GM12865 (cell line): Measurements from ENCODE around the gene CDH15.
"Not testable (repeated sequence)": the region's sequence is repeated elsewhere in the genome, so short reads cannot be mapped to it uniquely, and the experiment has no call there.

Experiments
- DNase-seq: peaks from one replicate; pipeline ENCODE4 v3.0.0; 2010; ENCODE audit warnings: low read depth
- H3K4me3 ChIP-seq: 2 replicates; pipeline ENCODE4 v1.5.1; 2011; ENCODE audit warnings: mild to moderate bottlenecking, low read depth, low read length, control low read depth
- CTCF ChIP-seq: IDR thresholded peaks from 2 replicates; pipeline ENCODE4 v1.5.1; 2011; ENCODE audit warnings: low read length, control low read depth, low read depth, inconsistent platforms; ENCODE audit not compliant: insufficient read depth; ENCODE audit errors: missing control alignments

CDH15 gene

GRCh38 chr16:89184933-89185794, 13.6 kb downstream of the CDH15 start:
- H3K4me3 ChIP-seq, result no peak overlapping the region
- no peak for DNase-seq
- TF ChIP-seq CTCF, result no peak

- not testable (repeated sequence) for H3K4me3 ChIP-seq, DNase-seq
Observed at GRCh38 chr16:89185887-89186592, 14.5 kb downstream of the CDH15 start.

GRCh38 chr16:89186593-89187031, 15.1 kb downstream of the CDH15 start:
- DNase-seq, H3K4me3 ChIP-seq: not testable (repeated sequence)

GRCh38 chr16:89187032-89187769, 15.7 kb downstream of the CDH15 start:
- H3K4me3 ChIP-seq, result no peak overlapping the region
- DNase-seq, result no peak
- TF ChIP-seq CTCF, result no peak

GRCh38 chr16:89187770-89188392, 16.3 kb downstream of the CDH15 start:
- DNase-seq, result no peak
- no peak for TF ChIP-seq CTCF
- no peak overlapping the region for H3K4me3 ChIP-seq

GRCh38 chr16:89188471-89189357, 17.2 kb downstream of the CDH15 start:
- DNase-seq, H3K4me3 ChIP-seq: not testable (repeated sequence)

GRCh38 chr16:89189358-89190025, 17.9 kb downstream of the CDH15 start:
- DNase-seq, result no peak
- no peak for TF ChIP-seq CTCF
- no peak overlapping the region for H3K4me3 ChIP-seq
